ENCODE results near the gene CCDC12.
A peak's percentile ranks its signal among the peaks of the same experiment; 100 is the strongest.

CCDC12 gene

GRCh38 chr3:46981932-46982471, 5.5 kb upstream of the CCDC12 start:
- H3K4me1 ChIP-seq (ENCODE audit: control insufficient read depth, insufficient read depth, low read length, poor library complexity, severe bottlenecking), result peaks cover 66% of the 10 kb centered on the region
- no peaks in the 10 kb centered on the region for H3K36me3 ChIP-seq (ENCODE audit: control insufficient read depth, insufficient read depth, low read length)
- peak overlapping the region; percentile 40 for H3K4me3 ChIP-seq (ENCODE audit: insufficient read depth, low read depth, low read length, poor library complexity, severe bottlenecking)
- peak overlapping the region; percentile 28 for H3K27ac ChIP-seq (ENCODE audit: insufficient read depth, low read length, poor library complexity, severe bottlenecking)
- no peaks in the 10 kb centered on the region for H3K9me3 ChIP-seq (ENCODE audit: control insufficient read depth, low read length)
- H3K27me3 ChIP-seq (replicated peaks; ENCODE audit: control insufficient read depth, insufficient read depth, low read length, poor library complexity, severe bottlenecking), result no peaks in the 10 kb centered on the region
- no peak for DNase-seq

GRCh38 chr3:46979958-46980497, 3.5 kb upstream of the CCDC12 start:
- H3K4me1 ChIP-seq (ENCODE audit: control insufficient read depth, insufficient read depth, low read length, poor library complexity, severe bottlenecking), result peaks cover 53% of the 10 kb centered on the region
- peak overlapping the region; percentile 89 for H3K27ac ChIP-seq (ENCODE audit: insufficient read depth, low read length, poor library complexity, severe bottlenecking)

GRCh38 chr3:46978985-46979944, 2.7 kb upstream of the CCDC12 start, which contains the start of gene NBEAL2:
TSS of gene NBEAL2 (plus strand) at chr3:46979666. CDS start at chr3:46979862, 196 bp downstream.
- H3K4me3 ChIP-seq (ENCODE audit: insufficient read depth, low read depth, low read length, poor library complexity, severe bottlenecking), result peak within 1 kb of the TSS; percentile 86
- peaks cover 52% of the 10 kb centered on the region for H3K4me1 ChIP-seq (ENCODE audit: control insufficient read depth, insufficient read depth, low read length, poor library complexity, severe bottlenecking)
- no peaks in the 10 kb centered on the region for H3K36me3 ChIP-seq (ENCODE audit: control insufficient read depth, insufficient read depth, low read length)
- peak; percentile 92 to 96 (median 95) for DNase-seq
- no peaks in the 10 kb centered on the region for H3K9me3 ChIP-seq (ENCODE audit: control insufficient read depth, low read length)
- H3K27me3 ChIP-seq (replicated peaks; ENCODE audit: control insufficient read depth, insufficient read depth, low read length, poor library complexity, severe bottlenecking), result no peaks in the 10 kb centered on the region
- peak within 1 kb of the TSS; percentile 89 for H3K27ac ChIP-seq (ENCODE audit: insufficient read depth, low read length, poor library complexity, severe bottlenecking)

More at GRCh38 chr3:46979958-46980497, 3.5 kb upstream of the CCDC12 start:
- DNase-seq, result no peak
- H3K27me3 ChIP-seq (replicated peaks; ENCODE audit: control insufficient read depth, insufficient read depth, low read length, poor library complexity, severe bottlenecking), result no peaks in the 10 kb centered on the region
- no peaks in the 10 kb centered on the region for H3K36me3 ChIP-seq (ENCODE audit: control insufficient read depth, insufficient read depth, low read length)
- H3K9me3 ChIP-seq (ENCODE audit: control insufficient read depth, low read length), result no peaks in the 10 kb centered on the region
- H3K4me3 ChIP-seq (ENCODE audit: insufficient read depth, low read depth, low read length, poor library complexity, severe bottlenecking), result peak overlapping the region; percentile 86

GRCh38 chr3:46978381-46978780, 1.8 kb upstream of the CCDC12 start:
- Histone ChIP-seq H3K36me3 (ENCODE audit: control insufficient read depth, insufficient read depth, low read length) (no peaks in the 10 kb centered on the region), H3K4me3 (ENCODE audit: insufficient read depth, low read depth, low read length, poor library complexity, severe bottlenecking) (no peak overlapping the region), H3K4me1 (ENCODE audit: control insufficient read depth, insufficient read depth, low read length, poor library complexity, severe bottlenecking) (peaks cover 51% of the 10 kb centered on the region), H3K27me3 (replicated peaks; ENCODE audit: control insufficient read depth, insufficient read depth, low read length, poor library complexity, severe bottlenecking) (no peaks in the 10 kb centered on the region), H3K27ac (ENCODE audit: insufficient read depth, low read length, poor library complexity, severe bottlenecking) (peak overlapping the region; percentile 89), H3K9me3 (ENCODE audit: control insufficient read depth, low read length) (no peaks in the 10 kb centered on the region)
- no peak for DNase-seq

GRCh38 chr3:46977811-46978195, 1.3 kb upstream of the CCDC12 start:
- H3K4me1 ChIP-seq (ENCODE audit: control insufficient read depth, insufficient read depth, low read length, poor library complexity, severe bottlenecking), result peaks cover 47% of the 10 kb centered on the region
- H3K27me3 ChIP-seq (replicated peaks; ENCODE audit: control insufficient read depth, insufficient read depth, low read length, poor library complexity, severe bottlenecking), result no peaks in the 10 kb centered on the region
- H3K9me3 ChIP-seq (ENCODE audit: control insufficient read depth, low read length), result no peaks in the 10 kb centered on the region
- no peaks in the 10 kb centered on the region for H3K36me3 ChIP-seq (ENCODE audit: control insufficient read depth, insufficient read depth, low read length)
- H3K27ac ChIP-seq (ENCODE audit: insufficient read depth, low read length, poor library complexity, severe bottlenecking), result peak overlapping the region; percentile 89
- DNase-seq, result no peak
- no peak overlapping the region for H3K4me3 ChIP-seq (ENCODE audit: insufficient read depth, low read depth, low read length, poor library complexity, severe bottlenecking)

GRCh38 chr3:46974421-46975171, 1.9 kb downstream of the CCDC12 start:
- H3K36me3 ChIP-seq (ENCODE audit: control insufficient read depth, insufficient read depth, low read length), result no peaks in the 10 kb centered on the region
- no peak for DNase-seq
- no peak overlapping the region for H3K27ac ChIP-seq (ENCODE audit: insufficient read depth, low read length, poor library complexity, severe bottlenecking)
- no peak overlapping the region for H3K4me3 ChIP-seq (ENCODE audit: insufficient read depth, low read depth, low read length, poor library complexity, severe bottlenecking)
- peaks cover 43% of the 10 kb centered on the region for H3K4me1 ChIP-seq (ENCODE audit: control insufficient read depth, insufficient read depth, low read length, poor library complexity, severe bottlenecking)
- H3K27me3 ChIP-seq (replicated peaks; ENCODE audit: control insufficient read depth, insufficient read depth, low read length, poor library complexity, severe bottlenecking), result no peaks in the 10 kb centered on the region
- no peaks in the 10 kb centered on the region for H3K9me3 ChIP-seq (ENCODE audit: control insufficient read depth, low read length)

GRCh38 chr3:46972396-46972795, 4.1 kb downstream of the CCDC12 start:
- Histone ChIP-seq H3K9me3 (ENCODE audit: control insufficient read depth, low read length) (no peaks in the 10 kb centered on the region), H3K4me1 (ENCODE audit: control insufficient read depth, insufficient read depth, low read length, poor library complexity, severe bottlenecking) (peaks cover 42% of the 10 kb centered on the region), H3K4me3 (ENCODE audit: insufficient read depth, low read depth, low read length, poor library complexity, severe bottlenecking) (no peak overlapping the region), H3K36me3 (ENCODE audit: control insufficient read depth, insufficient read depth, low read length) (peaks cover 10% of the 10 kb centered on the region), H3K27ac (ENCODE audit: insufficient read depth, low read length, poor library complexity, severe bottlenecking) (no peak overlapping the region), H3K27me3 (replicated peaks; ENCODE audit: control insufficient read depth, insufficient read depth, low read length, poor library complexity, severe bottlenecking) (no peaks in the 10 kb centered on the region)
- DNase-seq, result no peak

- Histone ChIP-seq H3K27me3 (replicated peaks; ENCODE audit: control insufficient read depth, insufficient read depth, low read length, poor library complexity, severe bottlenecking) (no peaks in the 10 kb centered on the region), H3K27ac (ENCODE audit: insufficient read depth, low read length, poor library complexity, severe bottlenecking) (no peak overlapping the region), H3K4me1 (ENCODE audit: control insufficient read depth, insufficient read depth, low read length, poor library complexity, severe bottlenecking) (peaks cover 49% of the 10 kb centered on the region), H3K36me3 (ENCODE audit: control insufficient read depth, insufficient read depth, low read length) (peaks cover 10% of the 10 kb centered on the region), H3K9me3 (ENCODE audit: control insufficient read depth, low read length) (no peaks in the 10 kb centered on the region), H3K4me3 (ENCODE audit: insufficient read depth, low read depth, low read length, poor library complexity, severe bottlenecking) (no peak overlapping the region)
- no peak for DNase-seq
Measured at GRCh38 chr3:46971742-46972141, 4.8 kb downstream of the CCDC12 start.

- no peak overlapping the region for H3K4me3 ChIP-seq (ENCODE audit: insufficient read depth, low read depth, low read length, poor library complexity, severe bottlenecking)
- peaks cover 52% of the 10 kb centered on the region for H3K4me1 ChIP-seq (ENCODE audit: control insufficient read depth, insufficient read depth, low read length, poor library complexity, severe bottlenecking)
- peaks cover 10% of the 10 kb centered on the region for H3K36me3 ChIP-seq (ENCODE audit: control insufficient read depth, insufficient read depth, low read length)
- no peaks in the 10 kb centered on the region for H3K27me3 ChIP-seq (replicated peaks; ENCODE audit: control insufficient read depth, insufficient read depth, low read length, poor library complexity, severe bottlenecking)
- no peak for DNase-seq
- H3K27ac ChIP-seq (ENCODE audit: insufficient read depth, low read length, poor library complexity, severe bottlenecking), result no peak overlapping the region
- no peaks in the 10 kb centered on the region for H3K9me3 ChIP-seq (ENCODE audit: control insufficient read depth, low read length)
Measured at GRCh38 chr3:46971151-46971550, 5.4 kb downstream of the CCDC12 start.

Data from effector memory CD4-positive, alpha-beta T cell (primary cell).